Right kidney (tissue), 9 donors: ENCODE measurements around the gene MFN2.
A peak's percentile ranks its signal among the peaks of the same experiment; 100 is the strongest.
"Not testable (repeated sequence)": the region's sequence is repeated elsewhere in the genome, so short reads cannot be mapped to it uniquely, and the experiment has no call there.

ENCODE experiments used
- DNase-seq: peaks from one replicate; pipeline ENCODE4 v3.0.0-alpha.2; 2016
- long read RNA-seq, 8 donors: transcript quantifications; one replicate each; lab custom pipeline, GENCODE V29; 2026

The MFN2 gene
- long read RNA-seq, donor 1, full-length matches to known transcripts = 2 of 45 reads
- long read RNA-seq, donor 1, partial matches to known transcripts = 43 of 45 reads
- long read RNA-seq, donor 1, other reads (novel, unspliced or antisense) = 0 of 45 reads
- long read RNA-seq, donor 2, full-length matches to known transcripts = 1 of 1 reads
- long read RNA-seq, donor 2, partial matches to known transcripts = 0 of 1 reads
- long read RNA-seq, donor 2, other reads (novel, unspliced or antisense) = 0 of 1 reads
- long read RNA-seq, donor 3, full-length matches to known transcripts = 3 of 3 reads
- long read RNA-seq, donor 3, partial matches to known transcripts = 0 of 3 reads
- long read RNA-seq, donor 3, other reads (novel, unspliced or antisense) = 0 of 3 reads
- long read RNA-seq, donor 4, full-length matches to known transcripts = 3 of 43 reads
- long read RNA-seq, donor 4, partial matches to known transcripts = 40 of 43 reads
- long read RNA-seq, donor 4, other reads (novel, unspliced or antisense) = 0 of 43 reads
- long read RNA-seq, donor 5, full-length matches to known transcripts = 7 of 7 reads
- long read RNA-seq, donor 5, partial matches to known transcripts = 0 of 7 reads
- long read RNA-seq, donor 5, other reads (novel, unspliced or antisense) = 0 of 7 reads
- long read RNA-seq, donor 6, full-length matches to known transcripts = 5 of 10 reads
- long read RNA-seq, donor 6, partial matches to known transcripts = 5 of 10 reads
- long read RNA-seq, donor 6, other reads (novel, unspliced or antisense) = 0 of 10 reads
- long read RNA-seq, donor 7, full-length matches to known transcripts = 2 of 2 reads
- long read RNA-seq, donor 7, partial matches to known transcripts = 0 of 2 reads
- long read RNA-seq, donor 7, other reads (novel, unspliced or antisense) = 0 of 2 reads
- long read RNA-seq, donor 8, full-length matches to known transcripts = 1 of 1 reads
- long read RNA-seq, donor 8, partial matches to known transcripts = 0 of 1 reads
- long read RNA-seq, donor 8, other reads (novel, unspliced or antisense) = 0 of 1 reads

- DNase-seq = peak; percentile 97
Measured at GRCh38 chr1:11979851-11980675, at the start of gene MFN2. TSS of gene MFN2 (plus strand) at chr1:11980444. CDS start at chr1:11989169, 8,725 bp downstream.

- no peak for DNase-seq
Measured at GRCh38 chr1:11930571-11931445, 49.4 kb upstream of the MFN2 start.

- no peak for DNase-seq
Measured at GRCh38 chr1:11931845-11932244, 48.4 kb upstream of the MFN2 start.

GRCh38 chr1:11934302-11935056 lies 45.8 kb upstream of the MFN2 start, which contains the start of gene PLOD1:
TSS of gene PLOD1 (plus strand) at chr1:11934717. CDS start at chr1:11934780, 63 bp downstream.
- peak; percentile 84 for DNase-seq

GRCh38 chr1:11935057-11935412 lies 45.2 kb upstream of the MFN2 start:
- no peak for DNase-seq

- DNase-seq = not testable (repeated sequence)
Measured at GRCh38 chr1:11935733-11936132, 44.5 kb upstream of the MFN2 start.

- no peak for DNase-seq
Measured at GRCh38 chr1:11938722-11939526, 41.3 kb upstream of the MFN2 start.

- not testable (repeated sequence) for DNase-seq
Measured at GRCh38 chr1:11939794-11940193, 40.5 kb upstream of the MFN2 start.

- no peak for DNase-seq
Measured at GRCh38 chr1:11940260-11940921, 39.9 kb upstream of the MFN2 start.

GRCh38 chr1:11942280-11942679 lies 38.0 kb upstream of the MFN2 start:
- no peak for DNase-seq

- no peak for DNase-seq
Measured at GRCh38 chr1:11943619-11944018, 36.6 kb upstream of the MFN2 start.

GRCh38 chr1:11944358-11944931 lies 35.8 kb upstream of the MFN2 start:
- DNase-seq = peak; percentile 71

- DNase-seq = no peak
Measured at GRCh38 chr1:11946647-11947046, 33.6 kb upstream of the MFN2 start.

- no peak for DNase-seq
Measured at GRCh38 chr1:11948822-11949458, 31.3 kb upstream of the MFN2 start.

GRCh38 chr1:11951901-11952300 lies 28.3 kb upstream of the MFN2 start:
- no peak for DNase-seq

GRCh38 chr1:11952455-11953109 lies 27.7 kb upstream of the MFN2 start:
- DNase-seq = no peak

- DNase-seq = no peak
Measured at GRCh38 chr1:11955221-11955620, 25.0 kb upstream of the MFN2 start.
